HG03558 (cell line): ENCODE results near the gene MICB.

Experiments
- ATAC-seq: cut with Tn5 transposase; IDR thresholded peaks from one replicate; pipeline ENCODE4 v1.9.1; 2021; ENCODE audit warnings: moderate number of reproducible peaks; ENCODE audit not compliant: unreplicated experiment; ENCODE audit errors: extremely low read depth

Gene MICB

DNA sequence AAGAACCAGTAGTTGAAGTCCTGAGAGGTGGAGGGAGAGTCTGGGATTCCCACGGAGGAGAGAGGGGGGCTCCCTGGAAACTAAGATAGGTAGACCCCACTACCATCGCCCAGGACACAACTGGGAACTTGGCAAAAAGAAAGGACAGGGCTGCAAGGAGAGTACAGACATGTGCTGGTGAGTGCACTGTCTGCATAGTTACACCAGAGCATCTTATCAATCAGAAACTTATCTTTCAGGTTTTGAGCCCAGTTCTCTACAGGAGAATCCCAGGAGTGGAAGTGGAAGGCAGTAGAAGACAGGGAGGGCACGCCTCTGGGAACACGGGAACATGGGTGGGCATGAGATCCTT lies 61.6 kb downstream of the MICB start:
- ATAC-seq: no peak

DNA sequence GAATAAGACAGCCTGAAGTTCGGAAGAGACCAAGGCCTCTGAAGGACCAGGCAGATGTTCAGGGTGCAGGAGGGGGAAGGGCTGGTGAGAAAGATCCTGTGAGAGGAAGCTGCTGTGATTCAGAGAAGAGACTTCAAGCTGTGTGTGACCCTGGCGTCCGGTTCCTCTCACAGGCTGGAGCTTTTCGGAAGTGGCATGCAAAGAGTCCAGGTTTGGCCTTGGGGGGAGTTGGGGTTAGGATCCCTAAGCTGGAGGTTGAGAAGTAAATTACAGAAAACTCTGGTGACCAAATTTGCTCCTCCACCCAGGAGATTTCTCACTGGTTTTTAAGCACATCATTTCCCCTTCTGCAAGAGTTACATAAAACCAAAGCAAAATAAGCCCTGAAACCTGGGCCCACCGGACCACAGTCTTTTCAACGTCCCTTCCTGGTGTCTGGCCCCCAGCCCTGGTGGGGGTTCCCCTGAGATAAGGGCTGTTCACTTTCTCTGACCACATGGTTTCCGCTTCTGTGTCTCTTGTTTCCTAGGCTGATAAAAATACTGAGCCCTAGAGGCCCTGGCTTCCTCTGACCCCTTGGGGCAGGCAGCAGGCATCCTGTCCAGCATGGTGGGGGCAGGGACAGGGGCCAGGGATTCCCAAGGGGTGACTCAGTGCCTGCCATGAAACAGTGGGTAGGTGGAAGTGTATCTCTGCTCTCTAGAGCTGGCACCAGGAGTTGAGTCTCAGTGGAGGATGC lies 62.2 kb downstream of the MICB start:
- peak; percentile 38 for ATAC-seq

DNA sequence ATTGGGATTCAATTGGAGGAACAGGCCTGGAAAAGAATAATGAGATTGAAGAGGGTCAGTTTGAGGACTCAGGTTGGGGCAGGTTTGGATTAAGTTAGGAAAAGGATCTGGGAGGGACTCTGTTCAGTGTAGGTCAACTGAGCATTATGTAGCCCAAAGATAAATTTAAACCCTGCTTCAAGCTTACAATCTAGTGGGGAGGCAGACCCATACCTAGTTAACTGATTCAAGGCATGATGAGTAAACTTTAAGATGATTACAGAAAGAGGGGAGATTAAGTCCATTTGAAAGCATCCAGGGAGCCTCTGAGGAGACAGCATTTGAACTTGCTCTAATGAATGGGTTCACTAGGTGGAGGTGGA lies 62.7 kb downstream of the MICB start:
- ATAC-seq: no peak
